GM23338 (cell line): ENCODE results near the gene HOXB5. TPM values are rescaled to one million over a fixed set of nuclear protein-coding genes. Genes with fewer than 3 reads are reported as not detected.
A peak's percentile ranks its signal among the peaks of the same experiment; 100 is the strongest.

Experiments
- ATAC-seq: fragments of 200-7000 bp; cut with Tn5 transposase; 3 replicates; pipeline ENCODE4 v1.9.1; 2020
- DNase-seq: peaks from one replicate; pipeline ENCODE4 v3.0.0-alpha.2; 2015; ENCODE audit warnings: low spot score
- H2AFZ ChIP-seq: fragments of 200-600 bp; sonication (generic); 2 replicates; pipeline ENCODE4 v1.8.0; 2016; ENCODE audit warnings: antibody characterized with exemption, mild to moderate bottlenecking, moderate library complexity
- H3F3A ChIP-seq: fragments of 200-600 bp; sonication (generic); replicated peaks from 2 replicates; pipeline ENCODE4 v1.8.0; 2017; ENCODE audit warnings: antibody characterized with exemption, mixed run types, low read depth
- H3K27ac ChIP-seq: fragments of 200-600 bp; sonication (generic); 2 replicates; pipeline ENCODE4 v1.6.1; 2016; ENCODE audit warnings: low read depth
- H3K27me3 ChIP-seq: fragments of 200-600 bp; sonication (generic); 2 replicates; pipeline ENCODE4 v1.8.0; 2016; ENCODE audit warnings: mild to moderate bottlenecking, mixed run types, moderate library complexity; ENCODE audit not compliant: insufficient read depth
- H3K36me3 ChIP-seq: fragments of 200-600 bp; sonication (generic); 2 replicates; pipeline ENCODE4 v1.8.0; 2016; ENCODE audit warnings: mild to moderate bottlenecking; ENCODE audit not compliant: insufficient read depth
- H3K4me1 ChIP-seq: fragments of 200-600 bp; sonication (generic); 2 replicates; pipeline ENCODE4 v1.8.0; 2016; ENCODE audit warnings: mild to moderate bottlenecking, moderate library complexity; ENCODE audit not compliant: insufficient read depth
- H3K4me2 ChIP-seq: fragments of 200-600 bp; sonication (generic); 2 replicates; pipeline ENCODE4 v1.7.1; 2017; ENCODE audit warnings: mixed run types
- H3K4me3 ChIP-seq: fragments of 200-600 bp; sonication (generic); 2 replicates; pipeline ENCODE4 v1.6.1; 2016; ENCODE audit warnings: mixed run types
- H3K79me2 ChIP-seq: fragments of 200-600 bp; sonication (generic); replicated peaks from 2 replicates; pipeline ENCODE4 v1.8.0; 2017; ENCODE audit warnings: mild to moderate bottlenecking; ENCODE audit not compliant: insufficient read depth
- H3K9me2 ChIP-seq: fragments of 200-600 bp; sonication (generic); 2 replicates; pipeline ENCODE4 v1.8.0; 2017; ENCODE audit not compliant: insufficient read depth
- H4K20me1 ChIP-seq: fragments of 200-600 bp; sonication (generic); replicated peaks from 2 replicates; pipeline ENCODE4 v1.8.0; 2017; ENCODE audit warnings: mild to moderate bottlenecking; ENCODE audit not compliant: insufficient read depth
- H3K27ac Mint-ChIP-seq: 2 replicates; pipeline ENCODE4 v1.8.0; 2020; ENCODE audit warnings: inconsistent platforms, mild to moderate bottlenecking, moderate library complexity, mixed read lengths
- H3K27me3 Mint-ChIP-seq: 3 replicates; pipeline ENCODE4 v1.8.0; 2022; ENCODE audit warnings: low read depth, mild to moderate bottlenecking, moderate library complexity, mixed read lengths, inconsistent platforms; ENCODE audit not compliant: insufficient read depth, poor library complexity
- H3K36me3 Mint-ChIP-seq: 3 replicates; pipeline ENCODE4 v1.8.0; 2021; ENCODE audit warnings: low read depth, mild to moderate bottlenecking, inconsistent platforms, moderate library complexity, mixed read lengths
- H3K4me1 Mint-ChIP-seq: 3 replicates; pipeline ENCODE4 v1.8.0; 2020; ENCODE audit warnings: mild to moderate bottlenecking, inconsistent platforms, mixed read lengths
- H3K4me3 Mint-ChIP-seq: 3 replicates; pipeline ENCODE4 v1.8.0; 2021; ENCODE audit warnings: moderate library complexity, mild to moderate bottlenecking, inconsistent platforms, mixed read lengths
- H3K9me3 Mint-ChIP-seq: 3 replicates; pipeline ENCODE4 v1.8.0; 2020; ENCODE audit warnings: moderate library complexity, mild to moderate bottlenecking, inconsistent platforms, mixed read lengths
- CREB1 ChIP-seq: fragments of 250-450 bp; sonication (Bioruptor Pico); IDR thresholded peaks from 2 replicates; pipeline ENCODE4 v1.5.0; 2020; ENCODE audit warnings: low read depth, mild to moderate bottlenecking, moderate library complexity
- EZH2 ChIP-seq: fragments of 200-600 bp; sonication (generic); IDR thresholded peaks from one replicate; pipeline ENCODE4 v1.8.0; 2017; ENCODE audit warnings: antibody characterized with exemption, mild to moderate bottlenecking, low read depth; ENCODE audit not compliant: unreplicated experiment
- JUNB ChIP-seq: IDR thresholded peaks from one replicate; pipeline ENCODE4 v1.6.1; 2016; ENCODE audit warnings: antibody characterized with exemption; ENCODE audit not compliant: unreplicated experiment
- STAT1 ChIP-seq: IDR thresholded peaks from one replicate; pipeline ENCODE4 v1.6.1; 2016; ENCODE audit warnings: antibody characterized with exemption; ENCODE audit not compliant: unreplicated experiment
- ZNF331 ChIP-seq: fragments of 250-450 bp; sonication (Bioruptor Pico); IDR thresholded peaks from 2 replicates; pipeline ENCODE4 v1.5.0; 2020; ENCODE audit warnings: low read depth, mild to moderate bottlenecking, moderate library complexity
- polyA plus RNA-seq: library from polyadenylated mRNA; unstranded; fragments of >200 nt; fragmentation: Nextera tagmentation; extraction: Ambion mirVana; gene quantifications from 2 replicates; pipeline ENCODE4 v1.2.1, GENCODE V29; 2016
- total RNA-seq: library from RNA; depleted of rRNA; stranded (reverse); fragments of >200 nt; shearing (Covaris generic); gene quantifications from 2 replicates; pipeline ENCODE4 v1.2.3, GENCODE V29; 2014
- TF ChIP-seq, protein P1 (sequence below), 2 experiments: fragments of 200-600 bp in 1 of 2; sonication (generic) in 1 of 2; conservative IDR thresholded peaks; 2 replicates each; pipeline versions ENCODE4 v1.5.1 to v1.6.1; 2016 to 2017; ENCODE audit warnings: antibody characterized with exemption in 2 of 2, low read depth in 2 of 2, mild to moderate bottlenecking in 2 of 2, moderate library complexity in 1 of 2

Gene HOXB5
- total and polyA plus RNA-seq, 2 experiments from 2014 or later: not detected

DNA sequence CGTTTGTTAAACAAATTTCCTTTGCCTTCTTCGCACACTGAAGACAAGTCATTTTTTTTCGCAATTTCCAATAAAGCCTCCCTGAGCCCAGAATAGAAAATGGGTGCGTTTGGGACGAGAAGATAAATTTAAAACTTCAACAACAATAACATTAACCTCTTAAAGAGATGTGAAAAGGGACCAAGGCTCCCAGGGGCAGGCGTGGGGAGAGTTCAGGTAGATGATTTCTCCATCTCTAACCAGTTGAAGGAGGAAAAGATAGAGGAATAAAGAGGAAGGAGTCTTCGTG, 14.2 kb downstream of the HOXB5 start:
- peaks cover 64% of the 10 kb centered on the region for H3K27me3 Mint-ChIP-seq
- H3K9me3 Mint-ChIP-seq: peaks cover 10% of the 10 kb centered on the region
- H3K36me3 ChIP-seq: no peaks in the 10 kb centered on the region
- TF ChIP-seq STAT1: no peak
- TF ChIP-seq CREB1 (CRISPR knock-in tag): no peak
- no peak for TF ChIP-seq ZNF331
- no peak for TF ChIP-seq JUNB
- TF ChIP-seq, protein P1, sequence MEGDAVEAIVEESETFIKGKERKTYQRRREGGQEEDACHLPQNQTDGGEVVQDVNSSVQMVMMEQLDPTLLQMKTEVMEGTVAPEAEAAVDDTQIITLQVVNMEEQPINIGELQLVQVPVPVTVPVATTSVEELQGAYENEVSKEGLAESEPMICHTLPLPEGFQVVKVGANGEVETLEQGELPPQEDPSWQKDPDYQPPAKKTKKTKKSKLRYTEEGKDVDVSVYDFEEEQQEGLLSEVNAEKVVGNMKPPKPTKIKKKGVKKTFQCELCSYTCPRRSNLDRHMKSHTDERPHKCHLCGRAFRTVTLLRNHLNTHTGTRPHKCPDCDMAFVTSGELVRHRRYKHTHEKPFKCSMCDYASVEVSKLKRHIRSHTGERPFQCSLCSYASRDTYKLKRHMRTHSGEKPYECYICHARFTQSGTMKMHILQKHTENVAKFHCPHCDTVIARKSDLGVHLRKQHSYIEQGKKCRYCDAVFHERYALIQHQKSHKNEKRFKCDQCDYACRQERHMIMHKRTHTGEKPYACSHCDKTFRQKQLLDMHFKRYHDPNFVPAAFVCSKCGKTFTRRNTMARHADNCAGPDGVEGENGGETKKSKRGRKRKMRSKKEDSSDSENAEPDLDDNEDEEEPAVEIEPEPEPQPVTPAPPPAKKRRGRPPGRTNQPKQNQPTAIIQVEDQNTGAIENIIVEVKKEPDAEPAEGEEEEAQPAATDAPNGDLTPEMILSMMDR (conservative IDR thresholded peaks at IDR 0.05; ENCODE audit: low read depth in 2 of 2): no peak
- peaks cover 27% of the 10 kb centered on the region for H3K4me1 Mint-ChIP-seq
- H3K27me3 ChIP-seq: peaks cover 100% of the 10 kb centered on the region
- H3K9me2 ChIP-seq: no peaks in the 10 kb centered on the region
- no peak overlapping the region for H3K4me2 ChIP-seq
- H3K4me3 Mint-ChIP-seq: no peak overlapping the region
- H4K20me1 ChIP-seq: peaks cover 63% of the 10 kb centered on the region
- H2AFZ ChIP-seq: no peak overlapping the region
- H3K79me2 ChIP-seq: no peaks in the 10 kb centered on the region
- H3K36me3 Mint-ChIP-seq: no peaks in the 10 kb centered on the region
- H3K4me1 ChIP-seq: peaks cover 54% of the 10 kb centered on the region; the same call in 1 of the 2 replicates
- peaks cover 58% of the 10 kb centered on the region for H3F3A ChIP-seq
- DNase-seq (no peak), ATAC-seq (no peak)
- no peak overlapping the region for H3K27ac ChIP-seq
- H3K27ac Mint-ChIP-seq: no peak overlapping the region
- H3K4me3 ChIP-seq: no peak overlapping the region

DNA sequence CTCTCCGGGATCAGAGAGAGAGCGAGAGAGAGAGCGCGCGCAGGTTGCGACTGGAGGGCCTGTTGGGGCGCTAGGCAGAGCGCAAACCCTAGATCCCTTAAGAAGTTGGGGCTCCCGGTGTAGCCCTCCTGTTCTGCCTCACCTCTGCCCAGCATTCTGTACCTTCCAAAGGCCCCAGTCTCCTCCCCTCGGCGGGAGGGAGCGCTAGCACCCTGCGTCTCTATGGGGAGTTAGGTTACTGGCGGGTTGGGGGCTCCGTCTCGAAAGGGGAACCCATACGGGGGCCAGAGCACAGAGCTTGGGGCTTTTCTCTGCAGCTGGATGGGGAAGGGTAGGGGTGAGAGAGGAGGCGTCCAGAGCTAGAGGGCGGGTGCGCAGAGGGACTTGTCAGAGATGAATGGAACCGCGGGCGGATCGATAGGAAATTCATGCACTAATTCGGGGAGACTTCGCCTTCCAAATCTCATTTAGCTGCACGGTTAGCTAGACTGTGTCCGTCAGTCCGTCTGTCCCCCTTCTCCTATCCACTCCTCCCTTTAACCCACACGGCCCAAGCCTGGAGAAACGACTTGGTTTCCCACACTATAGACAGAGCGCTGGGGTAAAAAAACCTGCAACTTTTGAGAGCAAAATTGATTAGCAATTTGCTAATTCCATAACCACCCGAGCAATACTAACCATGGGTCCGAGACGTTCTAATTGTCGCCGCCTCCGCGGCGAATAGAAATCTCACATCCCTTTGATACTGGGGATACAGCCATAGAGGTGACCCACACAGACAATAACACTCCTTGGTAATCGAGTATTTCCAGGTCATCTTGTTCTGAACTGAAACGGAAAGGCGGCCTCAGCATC, 14.7 kb downstream of the HOXB5 start:
- Mint-ChIP-seq H3K27ac (no peak overlapping the region), H3K4me3 (peak overlapping the region; percentile 21; the same call in 2 of the 3 replicates), H3K36me3 (no peaks in the 10 kb centered on the region), H3K4me1 (peaks cover 31% of the 10 kb centered on the region), H3K9me3 (peaks cover 10% of the 10 kb centered on the region), H3K27me3 (peaks cover 59% of the 10 kb centered on the region)
- peak overlapping the region; percentile 66 for H3K4me2 ChIP-seq
- H3K79me2 ChIP-seq: no peaks in the 10 kb centered on the region
- H3K9me2 ChIP-seq: no peaks in the 10 kb centered on the region
- no peaks in the 10 kb centered on the region for H3K36me3 ChIP-seq
- peak; percentile 92 for TF ChIP-seq EZH2
- TF ChIP-seq, protein P1 (conservative IDR thresholded peaks at IDR 0.05; ENCODE audit: low read depth in 2 of 2): no peak
- H3F3A ChIP-seq: peaks cover 57% of the 10 kb centered on the region
- no peak for DNase-seq
- peaks cover 62% of the 10 kb centered on the region for H4K20me1 ChIP-seq
- no peak overlapping the region for H2AFZ ChIP-seq
- H3K27me3 ChIP-seq: peaks cover 100% of the 10 kb centered on the region
- H3K4me1 ChIP-seq: peaks cover 59% of the 10 kb centered on the region
- no peak overlapping the region for H3K27ac ChIP-seq
- ATAC-seq: peak; percentile 19
- peak overlapping the region; percentile 42 for H3K4me3 ChIP-seq
